Glutamatergic neuron (in vitro differentiated cells): ENCODE results near the gene CFAP126. TPM values are rescaled to one million over a fixed set of nuclear protein-coding genes. Genes with fewer than 3 reads are reported as not detected.
A peak's percentile ranks its signal among the peaks of the same experiment; 100 is the strongest.
"Not testable (repeated sequence)": the region's sequence is repeated elsewhere in the genome, so short reads cannot be mapped to it uniquely, and the experiment has no call there.

ENCODE experiments used
- DNase-seq: peaks from one replicate; pipeline ENCODE4 v3.0.0; 2022
- H3K27ac Mint-ChIP-seq: one replicate; pipeline ENCODE4 v1.8.0; 2020; ENCODE audit warnings: mild to moderate bottlenecking, mixed read lengths, inconsistent platforms; ENCODE audit not compliant: unreplicated experiment
- H3K27me3 Mint-ChIP-seq: one replicate; pipeline ENCODE4 v1.8.0; 2020; ENCODE audit warnings: mild to moderate bottlenecking, moderate library complexity, mixed read lengths, inconsistent platforms; ENCODE audit not compliant: unreplicated experiment
- H3K36me3 Mint-ChIP-seq: one replicate; pipeline ENCODE4 v1.8.0; 2020; ENCODE audit warnings: mild to moderate bottlenecking, mixed read lengths, inconsistent platforms; ENCODE audit not compliant: unreplicated experiment
- H3K4me1 Mint-ChIP-seq: one replicate; pipeline ENCODE4 v1.8.0; 2020; ENCODE audit warnings: mild to moderate bottlenecking, low read depth, mixed read lengths, inconsistent platforms; ENCODE audit not compliant: unreplicated experiment
- H3K4me3 Mint-ChIP-seq: one replicate; pipeline ENCODE4 v1.8.0; 2020; ENCODE audit warnings: mild to moderate bottlenecking, mixed read lengths, inconsistent platforms; ENCODE audit not compliant: unreplicated experiment
- H3K9me3 Mint-ChIP-seq: one replicate; pipeline ENCODE4 v1.8.0; 2020; ENCODE audit warnings: mild to moderate bottlenecking, moderate library complexity, mixed read lengths, inconsistent platforms; ENCODE audit not compliant: unreplicated experiment
- CTCF ChIP-seq: fragments of 200-600 bp; sonication (generic); IDR thresholded peaks from one replicate; pipeline ENCODE4 v1.5.0; 2021; ENCODE audit not compliant: partially characterized antibody, unreplicated experiment
- long read RNA-seq: library from polyadenylated mRNA; unstranded; transcript quantifications from one replicate; pipeline ENCODE4 v2.0.0, GENCODE V29; 2020; ENCODE audit not compliant: unreplicated experiment
- total RNA-seq: library from RNA; stranded (reverse); fragmentation: NEBNext Ultra II Directional; extraction: Animal tissue kit (Norgen Biotek cat#: 25700); gene quantifications from one replicate; pipeline ENCODE4 v1.2.1, GENCODE V29; 2021; ENCODE audit not compliant: unreplicated experiment

The CFAP126 gene
- not detected for total RNA-seq
- long read RNA-seq: 0 reads

- no peaks in the 10 kb centered on the region for H3K9me3 Mint-ChIP-seq
- H3K36me3 Mint-ChIP-seq: no peaks in the 10 kb centered on the region
- H3K4me1 Mint-ChIP-seq: peaks cover 6% of the 10 kb centered on the region
- peak; percentile 53 for DNase-seq
- H3K27me3 Mint-ChIP-seq: no peaks in the 10 kb centered on the region
- TF ChIP-seq CTCF: no peak
- no peak within 1 kb of the TSS for H3K4me3 Mint-ChIP-seq
- H3K27ac Mint-ChIP-seq: peak within 1 kb of the TSS; percentile 3
These were observed at the start of gene CFAP126 for GRCh38 chr1:161367684-161368400. CFAP126 (minus strand) TSS chr1:161367876; CDS start chr1:161367868, 8 bp downstream.

- not testable (repeated sequence) for H3K27me3 Mint-ChIP-seq, H3K36me3 Mint-ChIP-seq, H3K4me3 Mint-ChIP-seq, H3K9me3 Mint-ChIP-seq, DNase-seq, H3K4me1 Mint-ChIP-seq, H3K27ac Mint-ChIP-seq
These were observed 45.4 kb upstream of the CFAP126 start for GRCh38 chr1:161413050-161413449.

- H3K4me1 Mint-ChIP-seq, H3K36me3 Mint-ChIP-seq, DNase-seq, H3K27ac Mint-ChIP-seq, H3K27me3 Mint-ChIP-seq, H3K4me3 Mint-ChIP-seq, H3K9me3 Mint-ChIP-seq: not testable (repeated sequence)
These were observed 42.9 kb upstream of the CFAP126 start for GRCh38 chr1:161410636-161410970.

GRCh38 chr1:161409848-161410635 is 42.4 kb upstream of the CFAP126 start:
- H3K9me3 Mint-ChIP-seq, H3K4me3 Mint-ChIP-seq, H3K27ac Mint-ChIP-seq, DNase-seq, H3K4me1 Mint-ChIP-seq, H3K27me3 Mint-ChIP-seq, H3K36me3 Mint-ChIP-seq: not testable (repeated sequence)

GRCh38 chr1:161408429-161409052 is 40.9 kb upstream of the CFAP126 start:
- H3K27me3 Mint-ChIP-seq: no peaks in the 10 kb centered on the region
- H3K36me3 Mint-ChIP-seq: no peaks in the 10 kb centered on the region
- no peak for DNase-seq
- no peaks in the 10 kb centered on the region for H3K9me3 Mint-ChIP-seq
- H3K4me3 Mint-ChIP-seq: no peak overlapping the region
- no peak for TF ChIP-seq CTCF
- no peak overlapping the region for H3K27ac Mint-ChIP-seq
- no peaks in the 10 kb centered on the region for H3K4me1 Mint-ChIP-seq

GRCh38 chr1:161407451-161407985 is 39.8 kb upstream of the CFAP126 start:
- H3K27me3 Mint-ChIP-seq: no peaks in the 10 kb centered on the region
- no peak for DNase-seq
- H3K4me3 Mint-ChIP-seq: no peak overlapping the region
- no peak for TF ChIP-seq CTCF
- no peak overlapping the region for H3K27ac Mint-ChIP-seq
- no peaks in the 10 kb centered on the region for H3K9me3 Mint-ChIP-seq
- no peaks in the 10 kb centered on the region for H3K4me1 Mint-ChIP-seq
- H3K36me3 Mint-ChIP-seq: no peaks in the 10 kb centered on the region

GRCh38 chr1:161406551-161406950 is 38.9 kb upstream of the CFAP126 start:
- DNase-seq, H3K4me1 Mint-ChIP-seq, H3K27me3 Mint-ChIP-seq, H3K27ac Mint-ChIP-seq, H3K4me3 Mint-ChIP-seq, H3K36me3 Mint-ChIP-seq, H3K9me3 Mint-ChIP-seq: not testable (repeated sequence)
